ENCODE results near the gene ACVR1B. TPM values are rescaled to one million over a fixed set of nuclear protein-coding genes. Genes with fewer than 3 reads are reported as not detected.

Gene ACVR1B
- total and polyA plus RNA-seq, 4 donors, result 16.1 to 50.5 (median 37.8) TPM

GRCh38 chr12:51924551-51925319 lies 26.8 kb upstream of the ACVR1B start:
- Histone ChIP-seq H3K27me3 (ENCODE audit: control insufficient read depth, insufficient read depth, low read length) (peaks cover 2% of the 10 kb centered on the region), H3K4me3 (ENCODE audit: low read depth, low read length) (no peak overlapping the region), H3K4me1 (ENCODE audit: control insufficient read depth, insufficient read depth, low read length) (peaks cover 26% of the 10 kb centered on the region), H3K9me3 (ENCODE audit: control insufficient read depth, insufficient read depth, low read length) (no peaks in the 10 kb centered on the region), H3K27ac (ENCODE audit: low read depth, low read length) (no peak overlapping the region), H3K36me3 (ENCODE audit: control insufficient read depth, insufficient read depth, low read length) (no peaks in the 10 kb centered on the region)
- 83% methylated on average over 2 of the region's 5 CpGs for WGBS (ENCODE audit: insufficient coverage)
- no peak for DNase-seq (ENCODE audit: low read depth in 4 of 6, low spot score in 6 of 6)

DNA sequence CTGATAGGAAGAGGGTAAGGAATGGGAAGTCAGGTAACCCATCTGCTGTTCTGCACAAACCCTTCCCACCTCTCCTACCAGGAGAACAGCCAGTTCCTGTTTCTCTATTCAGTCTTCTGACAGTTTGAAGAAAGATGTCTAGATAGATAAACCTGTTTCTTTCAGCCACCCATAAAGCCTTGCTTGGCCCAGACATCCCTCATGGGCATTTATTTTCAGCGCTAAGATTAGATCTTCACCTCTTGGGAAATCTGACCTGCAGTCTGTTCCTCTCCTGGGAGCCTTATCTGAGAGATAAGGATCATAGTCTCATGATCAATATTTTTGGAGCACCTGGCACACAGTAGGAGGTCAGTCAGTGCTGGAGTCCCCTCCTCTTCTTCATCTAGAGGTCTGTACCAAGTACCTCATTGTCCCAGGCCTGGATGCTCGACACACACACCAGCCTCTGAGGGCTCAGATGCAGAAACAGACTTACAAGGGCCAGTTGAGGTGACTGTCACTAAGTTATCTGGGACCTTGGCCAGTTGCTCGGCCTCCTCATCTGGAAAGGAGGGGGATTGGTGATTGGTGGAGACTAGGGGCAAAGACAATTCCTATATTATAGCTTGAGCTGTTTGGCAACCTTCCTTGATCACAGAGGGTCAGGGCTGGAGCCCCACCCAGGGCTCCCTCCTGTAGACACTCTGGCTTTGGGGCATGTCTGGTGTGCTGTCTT lies 26.0 kb upstream of the ACVR1B start:
- no peaks in the 10 kb centered on the region for H3K9me3 ChIP-seq (ENCODE audit: control insufficient read depth, insufficient read depth, low read length)
- no peaks in the 10 kb centered on the region for H3K36me3 ChIP-seq (ENCODE audit: control insufficient read depth, insufficient read depth, low read length)
- H3K27me3 ChIP-seq (ENCODE audit: control insufficient read depth, insufficient read depth, low read length), result peaks cover 2% of the 10 kb centered on the region
- no peak for DNase-seq (ENCODE audit: low read depth in 4 of 6, low spot score in 6 of 6)
- 92% methylated on average over 3 of the region's 3 CpGs for WGBS (ENCODE audit: insufficient coverage)
- H3K4me1 ChIP-seq (ENCODE audit: control insufficient read depth, insufficient read depth, low read length), result peaks cover 26% of the 10 kb centered on the region
- no peak overlapping the region for H3K4me3 ChIP-seq (ENCODE audit: low read depth, low read length)
- H3K27ac ChIP-seq (ENCODE audit: low read depth, low read length), result no peak overlapping the region

DNA sequence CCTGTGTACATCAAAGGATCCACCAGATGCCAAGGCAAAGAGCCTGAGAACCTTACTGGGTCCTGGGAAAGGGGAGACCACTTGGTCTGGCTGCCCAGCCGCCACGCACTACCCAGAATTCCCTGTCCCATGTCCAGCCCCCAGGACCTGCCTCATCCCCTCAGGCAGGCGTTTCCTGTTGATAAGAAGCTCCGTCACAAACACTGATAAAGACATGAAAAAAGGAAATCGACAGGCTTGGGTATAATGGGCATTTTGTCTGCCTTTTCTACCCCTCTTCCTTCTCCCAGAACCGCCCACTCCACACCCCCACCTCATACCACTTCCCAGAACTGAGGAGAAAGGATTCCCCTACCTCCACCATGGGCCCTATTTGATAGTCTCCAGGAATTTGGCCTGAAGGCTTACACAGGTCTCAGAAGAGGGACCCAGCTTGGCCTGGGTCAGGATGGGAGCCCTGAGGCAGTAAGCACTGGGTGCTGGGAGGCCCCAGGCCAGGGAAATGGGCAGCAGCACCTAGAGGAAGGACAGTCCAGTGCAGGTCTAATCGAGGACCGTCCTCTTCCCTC lies 25.4 kb upstream of the ACVR1B start:
- DNase-seq (ENCODE audit: low read depth in 4 of 6, low spot score in 6 of 6), result no peak
- H3K9me3 ChIP-seq (ENCODE audit: control insufficient read depth, insufficient read depth, low read length), result no peaks in the 10 kb centered on the region
- WGBS (ENCODE audit: insufficient coverage), result 100% methylated on average over 4 of the region's 8 CpGs
- H3K27ac ChIP-seq (ENCODE audit: low read depth, low read length), result no peak overlapping the region
- H3K27me3 ChIP-seq (ENCODE audit: control insufficient read depth, insufficient read depth, low read length), result peaks cover 2% of the 10 kb centered on the region
- H3K36me3 ChIP-seq (ENCODE audit: control insufficient read depth, insufficient read depth, low read length), result no peaks in the 10 kb centered on the region
- no peak overlapping the region for H3K4me3 ChIP-seq (ENCODE audit: low read depth, low read length)
- H3K4me1 ChIP-seq (ENCODE audit: control insufficient read depth, insufficient read depth, low read length), result peaks cover 23% of the 10 kb centered on the region

- Histone ChIP-seq H3K4me3 (ENCODE audit: low read depth, low read length) (no peak overlapping the region), H3K36me3 (ENCODE audit: control insufficient read depth, insufficient read depth, low read length) (no peaks in the 10 kb centered on the region), H3K27ac (ENCODE audit: low read depth, low read length) (no peak overlapping the region), H3K27me3 (ENCODE audit: control insufficient read depth, insufficient read depth, low read length) (peaks cover 2% of the 10 kb centered on the region), H3K4me1 (ENCODE audit: control insufficient read depth, insufficient read depth, low read length) (peaks cover 17% of the 10 kb centered on the region), H3K9me3 (ENCODE audit: control insufficient read depth, insufficient read depth, low read length) (no peaks in the 10 kb centered on the region)
- 100% methylated on average over 1 of the region's 2 CpGs for WGBS (ENCODE audit: insufficient coverage)
- no peak for DNase-seq (ENCODE audit: low read depth in 4 of 6, low spot score in 6 of 6)
These were observed 24.8 kb upstream of the ACVR1B start for GRCh38 chr12:51926718-51927117.

DNA sequence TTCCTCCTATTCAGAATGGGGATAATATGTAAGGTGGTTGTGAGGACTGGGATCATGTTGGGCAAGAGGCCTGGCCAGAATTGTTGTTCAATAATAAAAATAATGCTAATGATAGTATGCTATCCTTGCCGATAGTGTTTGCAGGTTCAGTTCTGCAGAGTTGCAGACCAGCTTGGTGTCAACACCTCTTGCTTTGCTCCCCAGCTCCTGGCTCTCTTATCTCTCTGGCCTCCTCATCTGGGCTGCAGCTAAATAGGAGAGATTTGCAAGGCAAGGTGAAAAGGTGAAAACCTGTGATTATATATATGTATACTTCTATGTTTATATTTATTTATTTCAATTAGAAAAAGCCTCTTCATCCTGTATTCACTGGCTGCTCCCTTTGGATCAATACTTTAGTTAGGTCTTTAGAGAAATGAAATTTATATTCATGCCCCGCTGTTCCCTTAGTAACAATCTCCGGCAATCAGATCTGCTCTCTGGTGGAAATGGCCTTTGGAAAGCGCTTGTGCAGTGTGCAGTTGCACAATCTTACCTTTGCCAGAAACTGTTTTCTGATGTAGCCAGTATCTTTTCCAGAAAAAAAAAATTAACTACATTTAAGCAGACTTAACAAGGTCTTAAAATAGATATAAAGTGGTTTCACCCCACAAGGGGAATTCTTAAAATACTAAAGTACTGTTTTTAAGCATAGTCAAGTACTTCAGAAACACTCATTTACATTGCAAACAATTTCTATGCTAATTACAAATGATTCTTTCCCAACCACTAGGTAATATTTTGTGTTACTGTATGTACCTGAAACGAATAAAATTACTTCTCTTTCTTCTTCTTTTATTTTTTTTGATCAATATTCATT lies 19.1 kb upstream of the ACVR1B start:
- no peaks in the 10 kb centered on the region for H3K4me1 ChIP-seq (ENCODE audit: control insufficient read depth, insufficient read depth, low read length)
- no peak overlapping the region for H3K4me3 ChIP-seq (ENCODE audit: low read depth, low read length)
- H3K36me3 ChIP-seq (ENCODE audit: control insufficient read depth, insufficient read depth, low read length), result no peaks in the 10 kb centered on the region
- H3K27ac ChIP-seq (ENCODE audit: low read depth, low read length), result no peak overlapping the region
- WGBS (ENCODE audit: insufficient coverage), result 80% methylated on average over 1 of the region's 5 CpGs
- no peaks in the 10 kb centered on the region for H3K27me3 ChIP-seq (ENCODE audit: control insufficient read depth, insufficient read depth, low read length)
- H3K9me3 ChIP-seq (ENCODE audit: control insufficient read depth, insufficient read depth, low read length), result no peaks in the 10 kb centered on the region
- DNase-seq (ENCODE audit: low read depth in 4 of 6, low spot score in 6 of 6), result peak in 2 of 6 donors; percentile 38 to 77

- Histone ChIP-seq H3K9me3 (ENCODE audit: control insufficient read depth, insufficient read depth, low read length) (no peaks in the 10 kb centered on the region), H3K27ac (ENCODE audit: low read depth, low read length) (no peak overlapping the region), H3K27me3 (ENCODE audit: control insufficient read depth, insufficient read depth, low read length) (no peaks in the 10 kb centered on the region), H3K36me3 (ENCODE audit: control insufficient read depth, insufficient read depth, low read length) (no peaks in the 10 kb centered on the region), H3K4me3 (ENCODE audit: low read depth, low read length) (no peak overlapping the region), H3K4me1 (ENCODE audit: control insufficient read depth, insufficient read depth, low read length) (peaks cover 6% of the 10 kb centered on the region)
- DNase-seq (ENCODE audit: low read depth in 4 of 6, low spot score in 6 of 6), result no peak
- 95% methylated on average over 4 of the region's 4 CpGs for WGBS (ENCODE audit: insufficient coverage)
These were observed 17.4 kb upstream of the ACVR1B start for GRCh38 chr12:51934080-51934479.

- H3K27me3 ChIP-seq (ENCODE audit: control insufficient read depth, insufficient read depth, low read length), result no peaks in the 10 kb centered on the region
- no peaks in the 10 kb centered on the region for H3K9me3 ChIP-seq (ENCODE audit: control insufficient read depth, insufficient read depth, low read length)
- H3K36me3 ChIP-seq (ENCODE audit: control insufficient read depth, insufficient read depth, low read length), result no peaks in the 10 kb centered on the region
- H3K4me1 ChIP-seq (ENCODE audit: control insufficient read depth, insufficient read depth, low read length), result peaks cover 17% of the 10 kb centered on the region
- DNase-seq (ENCODE audit: low read depth in 4 of 6, low spot score in 6 of 6), result peak in 2 of 6 donors; percentile 88 to 90
- WGBS (ENCODE audit: insufficient coverage), result 0% methylated on average over 1 of the region's 2 CpGs
- no peak overlapping the region for H3K27ac ChIP-seq (ENCODE audit: low read depth, low read length)
- H3K4me3 ChIP-seq (ENCODE audit: low read depth, low read length), result no peak overlapping the region
These were observed 13.6 kb upstream of the ACVR1B start for GRCh38 chr12:51937926-51938325.

- H3K4me1 ChIP-seq (ENCODE audit: control insufficient read depth, insufficient read depth, low read length), result peaks cover 17% of the 10 kb centered on the region
- no peaks in the 10 kb centered on the region for H3K27me3 ChIP-seq (ENCODE audit: control insufficient read depth, insufficient read depth, low read length)
- DNase-seq (ENCODE audit: low read depth in 4 of 6, low spot score in 6 of 6), result no peak
- no peak overlapping the region for H3K27ac ChIP-seq (ENCODE audit: low read depth, low read length)
- no peaks in the 10 kb centered on the region for H3K9me3 ChIP-seq (ENCODE audit: control insufficient read depth, insufficient read depth, low read length)
- no peak overlapping the region for H3K4me3 ChIP-seq (ENCODE audit: low read depth, low read length)
- WGBS (ENCODE audit: insufficient coverage), result 80% methylated on average over 1 of the region's 6 CpGs
- no peaks in the 10 kb centered on the region for H3K36me3 ChIP-seq (ENCODE audit: control insufficient read depth, insufficient read depth, low read length)
These were observed 12.8 kb upstream of the ACVR1B start for GRCh38 chr12:51938726-51939125.

- Histone ChIP-seq H3K27me3 (ENCODE audit: control insufficient read depth, insufficient read depth, low read length) (no peaks in the 10 kb centered on the region), H3K27ac (ENCODE audit: low read depth, low read length) (no peak overlapping the region), H3K4me1 (ENCODE audit: control insufficient read depth, insufficient read depth, low read length) (peaks cover 17% of the 10 kb centered on the region), H3K36me3 (ENCODE audit: control insufficient read depth, insufficient read depth, low read length) (no peaks in the 10 kb centered on the region), H3K9me3 (ENCODE audit: control insufficient read depth, insufficient read depth, low read length) (peaks cover 3% of the 10 kb centered on the region), H3K4me3 (ENCODE audit: low read depth, low read length) (no peak overlapping the region)
- peak in 2 of 6 donors; percentile 47 to 73 for DNase-seq (ENCODE audit: low read depth in 4 of 6, low spot score in 6 of 6)
- WGBS (ENCODE audit: insufficient coverage), result 38% methylated on average over 8 of the region's 15 CpGs
These were observed 10.4 kb upstream of the ACVR1B start for GRCh38 chr12:51941011-51941581.
